ENCODE results near the gene TMEM176A.

TMEM176A gene

DNA sequence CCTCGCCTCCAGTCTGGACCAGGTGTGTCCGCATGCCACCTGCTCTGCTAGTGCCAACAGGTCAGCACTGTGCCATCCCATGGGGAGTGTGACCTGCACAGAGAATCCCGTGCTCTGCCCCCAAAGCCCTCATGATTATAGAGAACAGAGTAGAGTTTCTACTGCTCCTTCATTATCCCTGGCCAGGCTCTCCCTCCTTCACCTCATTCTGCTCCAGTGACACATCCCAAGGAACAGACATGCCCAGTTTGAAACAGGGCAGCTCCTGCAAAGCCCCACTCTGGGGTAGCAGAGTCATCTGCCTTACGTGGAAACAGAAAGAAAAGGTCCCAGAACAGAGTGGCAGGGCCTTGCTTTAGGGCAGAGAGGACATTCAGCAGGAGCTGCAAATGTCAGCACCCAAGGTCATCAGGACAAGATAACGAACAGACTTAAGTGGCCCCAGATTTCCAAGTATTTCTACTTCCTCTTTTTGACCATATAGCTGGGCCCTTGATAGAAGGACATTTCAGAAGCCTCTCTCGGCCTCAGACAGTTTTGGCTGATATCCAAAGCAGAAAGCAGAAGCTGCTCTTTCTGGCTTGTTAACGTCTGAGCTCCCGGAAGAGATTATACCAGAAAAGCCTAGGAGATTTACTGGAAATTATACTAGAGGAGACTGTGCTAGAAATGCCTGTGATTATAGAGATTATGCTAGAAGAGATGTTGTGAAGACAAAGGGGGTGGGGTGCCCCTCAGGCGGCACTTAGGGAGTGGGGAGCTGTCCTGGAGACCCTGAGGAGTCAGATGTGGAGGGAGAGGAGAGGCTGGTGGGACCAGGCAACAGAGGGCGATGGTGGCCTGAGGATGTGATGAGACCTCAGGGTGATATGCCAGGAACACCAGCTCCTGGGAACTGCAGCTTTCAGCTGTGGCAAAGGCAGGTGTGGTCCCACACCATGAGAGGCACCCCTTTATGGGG lies 13.0 kb upstream of the TMEM176A start:
- in situ Hi-C loops (cut with MboI; ENCODE audit: low sequenced_read_pairs): no loop called here

DNA sequence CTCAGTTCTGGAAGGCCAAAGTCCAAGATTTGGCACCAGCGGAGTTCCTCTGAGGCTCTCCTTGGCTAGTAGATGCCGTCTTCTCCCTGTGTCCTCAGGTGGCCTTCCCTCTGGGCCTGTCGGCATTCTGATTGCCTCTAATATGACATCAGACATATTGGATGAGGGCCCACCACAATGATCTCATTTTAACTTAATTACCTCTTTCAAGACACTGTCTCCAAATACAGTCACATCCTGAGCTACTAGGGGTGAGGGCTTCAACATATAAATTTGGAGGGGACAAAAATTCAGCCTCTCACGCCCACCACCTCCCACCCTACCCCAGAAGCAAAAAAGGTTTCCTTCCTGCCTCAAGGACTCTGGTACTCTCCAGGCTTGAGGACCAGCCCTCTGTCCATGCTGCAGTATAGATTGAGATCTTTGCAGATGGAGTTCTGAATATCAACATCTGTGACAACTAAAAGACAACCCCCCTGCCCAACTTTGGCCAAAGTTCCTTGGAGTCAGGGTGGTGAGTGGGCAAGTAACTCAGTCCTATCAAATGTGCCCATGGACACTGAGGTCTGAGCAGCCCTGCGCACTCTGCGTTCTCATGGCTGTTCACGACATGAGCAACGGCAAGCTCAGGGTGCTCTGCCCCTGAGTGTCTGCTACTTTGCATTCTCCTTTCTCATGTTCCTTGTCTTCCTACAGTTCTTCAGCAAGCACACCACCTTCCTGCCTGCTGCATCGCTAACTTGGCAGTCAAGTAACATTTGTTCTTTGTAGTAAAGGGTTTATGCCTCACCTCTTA lies 11.9 kb upstream of the TMEM176A start:
- in situ Hi-C loops (cut with MboI; ENCODE audit: low sequenced_read_pairs): no loop called here

DNA sequence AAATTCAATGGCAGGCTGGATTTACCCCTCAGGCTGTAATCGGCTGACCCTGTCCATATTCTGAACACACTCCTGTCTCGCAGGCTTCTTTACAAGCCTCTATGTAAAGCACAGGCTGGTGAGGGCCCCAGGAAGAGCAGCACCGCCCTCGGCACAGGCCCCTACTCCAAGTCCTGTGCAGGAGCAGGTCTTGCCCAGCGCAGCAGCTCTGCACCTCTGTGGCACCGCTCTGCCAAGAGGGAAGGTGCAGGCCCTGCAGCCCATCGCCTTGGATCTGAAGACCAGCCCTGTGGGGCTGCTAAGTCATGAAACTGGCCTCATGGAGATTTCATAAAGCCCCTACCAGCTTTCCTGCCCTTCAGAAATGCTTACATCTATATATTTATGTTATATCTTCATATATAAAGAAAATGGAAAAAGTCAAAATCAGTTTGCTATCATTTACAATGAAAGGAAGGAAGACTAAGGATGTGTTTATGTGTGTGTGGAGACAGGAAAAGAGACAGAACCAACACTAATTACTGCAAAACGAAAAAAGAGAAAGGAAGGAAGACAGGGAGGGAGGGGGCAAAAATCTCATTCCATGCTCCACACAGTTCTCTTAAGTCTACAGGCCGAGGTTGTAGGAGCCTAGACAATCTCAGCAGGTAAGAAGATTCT lies 10.0 kb upstream of the TMEM176A start:
- in situ Hi-C loops (cut with MboI; ENCODE audit: low sequenced_read_pairs): no loop called here

DNA sequence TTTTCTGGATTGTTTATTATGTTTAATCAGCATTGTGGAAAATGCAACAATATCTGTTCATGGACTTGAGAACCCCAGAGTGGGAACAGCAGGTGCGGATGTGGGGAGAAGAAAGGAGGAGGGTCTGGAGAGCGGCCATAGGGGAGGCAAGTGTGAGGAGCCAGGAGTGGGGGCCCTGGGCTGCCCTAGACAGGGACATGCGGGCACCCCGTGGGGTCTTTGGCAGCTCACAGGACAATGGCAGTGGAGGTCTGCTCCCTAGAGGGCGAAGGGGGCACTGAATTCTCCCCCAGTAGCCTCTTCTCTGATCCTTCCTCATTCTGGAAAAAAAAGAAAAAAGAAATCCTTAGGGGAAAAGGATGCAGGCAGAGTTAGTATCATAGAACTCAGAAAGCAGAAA lies 9.3 kb upstream of the TMEM176A start:
- in situ Hi-C loops (cut with MboI; ENCODE audit: low sequenced_read_pairs): no loop called here

DNA sequence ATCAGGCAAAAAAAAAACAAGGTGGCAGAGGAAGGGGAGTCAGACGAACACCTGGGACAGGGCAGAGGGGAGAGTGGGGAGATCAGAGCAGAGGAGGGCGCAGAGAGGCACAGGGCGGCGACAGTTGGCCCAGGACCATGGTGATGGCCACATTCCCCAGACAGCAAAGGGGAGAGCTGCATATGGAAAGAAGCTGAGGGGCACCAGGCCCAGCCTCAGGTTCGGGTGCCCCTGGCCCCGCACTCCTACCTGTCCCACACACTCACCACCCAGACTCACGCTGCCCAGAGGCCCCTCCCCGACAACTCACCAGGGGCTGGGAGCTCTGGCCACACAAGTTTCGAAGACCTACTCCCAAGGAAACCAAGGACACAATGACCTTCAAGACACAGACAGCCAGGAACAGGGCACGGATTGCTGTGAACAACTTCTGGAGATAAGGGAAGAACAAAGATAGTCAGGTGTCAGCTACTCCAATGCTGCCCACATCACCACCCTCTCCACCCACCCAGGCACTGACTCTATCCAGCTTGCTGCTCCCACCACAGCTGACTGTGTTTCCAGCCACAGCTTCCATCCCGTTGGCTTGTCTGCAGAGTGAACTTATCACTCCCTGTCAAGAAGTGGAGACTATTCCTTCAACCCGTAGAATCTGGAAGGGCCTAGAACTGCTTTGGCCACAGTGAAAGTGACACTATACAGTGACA lies 8.7 kb upstream of the TMEM176A start:
- in situ Hi-C loops (cut with MboI; ENCODE audit: low sequenced_read_pairs): no loop called here

DNA sequence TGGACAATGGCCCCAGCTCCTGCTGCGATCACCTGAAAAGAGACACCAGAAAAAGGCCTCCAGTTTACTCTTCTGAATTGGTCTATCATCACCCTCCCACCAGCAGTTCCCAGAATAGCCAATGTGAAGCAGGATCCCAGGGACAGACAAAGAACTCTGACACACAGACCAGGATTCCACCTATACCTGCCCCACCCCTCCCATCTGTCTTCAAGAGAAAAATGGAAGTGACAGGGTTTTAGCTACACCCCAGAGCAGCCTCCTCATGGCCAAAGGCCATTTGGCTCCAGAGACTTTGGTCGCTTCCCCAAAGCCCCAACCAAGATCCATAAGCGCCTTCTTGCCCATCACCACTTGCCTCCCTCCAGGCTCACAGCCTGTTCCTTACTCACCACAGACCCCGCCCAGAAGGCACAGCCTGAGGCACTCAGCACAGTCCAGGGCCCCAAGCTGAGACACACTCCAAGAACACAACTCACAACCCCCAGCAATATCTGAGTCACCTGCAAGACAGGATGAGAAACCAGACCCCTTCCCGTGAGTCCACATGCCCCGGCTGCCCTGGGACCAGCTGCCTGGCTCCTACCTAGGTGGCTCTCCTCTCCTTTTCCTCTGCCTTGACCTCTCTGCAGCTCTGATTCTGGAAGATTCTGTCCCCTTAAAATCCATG lies 6.9 kb upstream of the TMEM176A start:
- in situ Hi-C loops (cut with MboI; ENCODE audit: low sequenced_read_pairs): no loop called here

DNA sequence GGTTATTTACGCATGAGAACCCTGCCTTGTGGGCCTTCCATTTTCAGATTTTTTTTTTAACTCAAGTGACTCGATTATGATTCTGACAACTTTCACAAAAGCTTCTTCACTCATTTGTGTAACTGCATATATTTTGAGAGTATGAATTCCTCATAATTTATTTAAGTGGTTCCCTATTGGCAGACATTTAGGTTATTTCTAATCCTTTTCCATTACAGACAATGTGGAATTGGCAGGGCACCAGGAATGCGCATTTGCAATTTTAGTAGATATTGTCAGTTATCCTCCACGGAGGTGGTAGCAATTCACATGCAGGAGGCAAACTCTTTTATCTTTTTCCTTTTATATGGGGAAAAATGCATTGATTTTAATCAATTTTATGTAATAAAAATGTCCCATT lies 2.9 kb upstream of the TMEM176A start:
- in situ Hi-C loops (cut with MboI; ENCODE audit: low sequenced_read_pairs): no loop called here

DNA sequence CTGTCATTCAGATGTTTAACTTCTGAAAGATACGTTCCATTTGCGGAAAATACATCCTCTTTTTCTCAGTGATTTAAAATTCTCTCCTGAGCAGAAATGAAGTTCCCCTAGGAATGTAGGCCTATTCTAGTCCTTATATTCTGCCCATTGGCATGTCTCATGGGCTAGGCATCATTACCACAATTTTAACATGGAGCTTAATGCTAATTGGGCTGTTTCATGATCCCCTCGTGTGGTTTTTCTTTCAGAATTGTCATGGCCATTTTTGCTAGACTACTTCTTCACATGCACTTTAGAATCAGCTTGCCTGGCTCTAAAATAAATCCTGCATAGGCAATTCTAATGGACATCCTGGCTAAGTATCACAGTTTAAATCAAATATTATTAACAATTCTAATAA lies 1.4 kb upstream of the TMEM176A start:
- in situ Hi-C loops (cut with MboI; ENCODE audit: low sequenced_read_pairs): no loop called here

DNA sequence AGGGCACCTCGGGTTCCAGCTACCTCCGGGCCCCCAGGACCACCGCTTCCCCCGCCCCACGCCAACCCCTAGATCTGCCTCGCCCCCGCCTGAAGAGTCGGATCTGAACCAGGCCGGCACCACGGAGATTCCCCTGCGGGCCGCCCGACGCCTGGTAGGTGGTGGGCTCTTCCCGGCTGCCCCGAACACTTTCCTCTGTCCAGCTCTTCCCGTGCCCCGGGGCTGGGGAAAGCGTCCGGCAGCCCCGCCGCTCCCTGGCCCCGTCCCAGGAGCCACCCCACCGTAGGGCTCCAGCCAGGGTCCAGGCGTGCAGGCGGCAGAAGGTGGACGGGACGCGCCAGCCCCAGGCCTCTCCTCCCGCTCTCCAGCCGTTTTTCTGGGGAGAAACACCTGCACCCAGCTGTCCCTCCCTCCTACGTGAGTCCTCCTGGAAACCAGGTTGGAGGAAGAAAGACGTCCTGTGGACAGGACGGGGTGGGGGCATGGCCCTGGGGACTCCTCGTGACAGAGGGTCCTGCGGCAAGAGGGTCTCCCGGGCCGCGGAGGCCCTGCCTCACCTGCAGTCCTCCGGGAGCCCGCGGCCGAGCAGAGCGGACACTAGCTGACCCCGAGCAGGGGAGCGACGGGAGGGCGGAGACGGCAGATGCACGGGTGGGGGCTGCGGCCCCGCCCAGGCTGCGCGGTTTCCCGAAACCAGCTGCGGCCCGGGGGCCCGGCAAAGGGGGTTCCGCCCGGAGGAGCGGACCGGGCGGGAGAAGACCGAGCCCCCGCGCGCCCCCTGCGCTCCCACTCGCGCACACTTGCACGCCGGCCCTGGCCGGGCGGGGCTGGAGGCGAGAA lies 608 bp upstream of the TMEM176A start, which contains the start of gene TMEM176B:
Gene TMEM176B (minus strand): TSS at position 624 of the 840 bp plus-strand sequence. CDS start 3,795 bp downstream, outside the sequence.
- in situ Hi-C loops (cut with MboI; ENCODE audit: low sequenced_read_pairs): no loop called here

DNA sequence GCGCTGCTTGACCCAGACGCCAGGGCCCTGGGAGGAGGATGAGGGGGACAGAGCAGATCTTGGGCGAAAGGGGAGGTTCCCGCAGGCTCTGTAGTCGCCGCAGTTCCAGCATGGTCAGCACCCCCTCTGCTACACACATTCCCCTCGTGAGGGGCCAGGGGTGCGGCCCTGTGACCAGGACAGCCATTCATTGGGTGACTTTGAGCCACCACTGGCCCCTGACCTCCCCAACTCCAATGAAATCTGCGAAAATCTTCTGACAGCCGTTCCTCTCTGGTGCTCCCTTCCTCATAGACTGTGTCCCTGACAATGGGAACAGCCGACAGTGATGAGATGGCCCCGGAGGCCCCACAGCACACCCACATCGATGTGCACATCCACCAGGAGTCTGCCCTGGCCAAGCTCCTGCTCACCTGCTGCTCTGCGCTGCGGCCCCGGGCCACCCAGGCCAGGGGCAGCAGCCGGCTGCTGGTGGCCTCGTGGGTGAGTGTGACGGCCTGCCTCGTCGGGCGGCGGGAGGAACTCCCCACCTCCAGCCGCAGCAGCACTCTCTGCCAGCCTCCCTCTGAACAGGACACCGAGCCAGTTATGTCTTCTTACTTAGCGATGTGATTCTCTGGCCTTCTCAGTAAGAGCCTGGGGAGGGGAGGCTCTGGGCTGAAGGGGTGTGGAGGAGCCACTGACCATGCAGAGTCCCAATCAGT lies 825 bp downstream of the TMEM176A start:
- in situ Hi-C loops (cut with MboI; ENCODE audit: low sequenced_read_pairs): no loop called here

DNA sequence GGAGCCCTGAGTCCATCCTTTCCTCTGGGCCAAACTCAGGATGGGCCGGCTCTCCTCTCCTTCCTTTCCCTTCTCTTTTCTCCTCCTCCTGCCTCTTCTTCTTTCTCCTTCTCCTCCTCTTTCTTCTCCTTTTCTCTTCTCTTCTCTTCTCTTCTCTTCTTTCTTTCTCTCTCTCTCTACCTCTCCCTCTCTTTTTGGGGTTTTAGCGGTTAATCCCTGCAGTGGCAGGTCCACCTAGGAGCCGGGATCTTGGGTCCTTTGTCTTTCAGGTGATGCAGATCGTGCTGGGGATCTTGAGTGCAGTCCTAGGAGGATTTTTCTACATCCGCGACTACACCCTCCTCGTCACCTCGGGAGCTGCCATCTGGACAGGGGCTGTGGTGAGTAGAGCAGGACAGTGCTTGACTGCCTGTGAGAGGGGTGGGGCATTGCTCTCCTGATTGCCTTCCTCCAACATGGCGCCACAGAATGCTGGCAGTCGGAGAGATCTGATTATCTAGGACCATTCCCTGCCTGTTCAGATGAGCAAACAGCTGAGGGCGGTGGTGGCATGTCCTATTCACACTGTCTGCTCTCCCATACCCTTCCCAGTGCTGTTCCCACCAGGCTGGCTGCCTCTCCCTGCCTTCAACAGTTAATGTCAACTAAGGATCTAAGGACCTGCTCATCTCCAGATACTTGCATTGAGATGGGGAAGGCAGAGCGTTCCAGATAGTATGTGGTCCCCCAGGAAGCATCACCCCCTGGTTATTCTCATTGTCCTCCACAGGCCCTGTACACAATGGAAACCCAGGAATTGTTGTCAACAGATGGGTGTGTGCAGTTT lies 1.6 kb downstream of the TMEM176A start:
- in situ Hi-C loops (cut with MboI; ENCODE audit: low sequenced_read_pairs): no loop called here

DNA sequence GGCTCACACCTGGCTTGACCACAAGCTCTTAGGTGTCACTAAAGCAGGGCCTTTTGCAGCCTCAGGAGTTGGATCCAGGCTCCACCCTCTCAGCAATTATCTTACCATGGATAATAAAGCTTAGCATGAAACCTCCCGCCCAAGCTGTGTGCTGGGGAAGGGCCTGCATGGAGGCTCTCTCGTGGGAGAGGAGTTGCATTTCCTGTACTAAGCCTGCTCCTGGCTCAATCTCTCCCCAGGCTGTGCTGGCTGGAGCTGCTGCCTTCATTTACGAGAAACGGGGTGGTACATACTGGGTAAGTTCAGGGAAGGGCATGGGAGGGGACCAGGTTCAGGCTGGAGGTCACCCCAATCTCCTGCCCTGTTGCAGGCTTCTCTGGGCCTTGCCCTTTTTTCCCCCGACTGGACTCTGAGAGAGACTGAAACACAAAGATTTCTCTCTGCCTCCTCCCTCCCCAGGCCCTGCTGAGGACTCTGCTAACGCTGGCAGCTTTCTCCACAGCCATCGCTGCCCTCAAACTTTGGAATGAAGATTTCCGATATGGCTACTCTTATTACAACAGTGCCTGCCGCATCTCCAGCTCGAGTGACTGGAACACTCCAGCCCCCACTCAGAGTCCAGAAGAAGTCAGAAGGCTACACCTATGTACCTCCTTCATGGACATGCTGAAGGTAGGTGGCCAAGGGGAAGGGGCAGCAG lies 2.7 kb downstream of the TMEM176A start:
- in situ Hi-C loops (cut with MboI; ENCODE audit: low sequenced_read_pairs): no loop called here

DNA sequence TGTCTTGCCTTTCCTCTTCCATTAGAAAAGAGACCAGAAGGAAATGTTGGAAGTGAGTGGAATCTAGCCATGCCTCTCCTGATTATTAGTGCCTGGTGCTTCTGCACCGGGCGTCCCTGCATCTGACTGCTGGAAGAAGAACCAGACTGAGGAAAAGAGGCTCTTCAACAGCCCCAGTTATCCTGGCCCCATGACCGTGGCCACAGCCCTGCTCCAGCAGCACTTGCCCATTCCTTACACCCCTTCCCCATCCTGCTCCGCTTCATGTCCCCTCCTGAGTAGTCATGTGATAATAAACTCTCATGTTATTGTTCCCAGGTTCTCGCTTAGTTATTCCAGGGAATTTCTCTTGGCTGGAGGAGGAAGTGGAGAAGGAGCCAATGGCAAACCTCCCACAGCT lies 4.2 kb downstream of the TMEM176A start:
- in situ Hi-C loops (cut with MboI; ENCODE audit: low sequenced_read_pairs): no loop called here

DNA sequence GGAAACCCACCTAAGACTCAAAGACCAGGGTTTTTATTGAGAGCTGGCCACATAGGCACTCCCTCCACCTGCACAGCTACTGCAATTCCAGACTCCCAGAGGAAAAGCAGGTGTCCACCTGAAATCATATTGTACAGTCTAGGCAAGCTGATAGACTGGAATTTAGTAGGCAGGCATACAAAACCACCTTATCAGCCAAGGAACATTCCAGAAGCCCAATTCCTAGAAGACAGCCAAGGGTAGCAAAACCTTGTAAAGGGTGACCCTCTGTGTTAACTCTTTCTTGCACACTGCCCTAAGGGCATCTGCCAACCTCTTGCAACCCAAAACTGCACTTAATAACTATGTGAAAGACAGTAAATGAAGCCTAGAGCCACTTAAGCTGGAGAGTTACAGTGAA lies 5.3 kb downstream of the TMEM176A start:
- in situ Hi-C loops (cut with MboI; ENCODE audit: low sequenced_read_pairs): no loop called here

DNA sequence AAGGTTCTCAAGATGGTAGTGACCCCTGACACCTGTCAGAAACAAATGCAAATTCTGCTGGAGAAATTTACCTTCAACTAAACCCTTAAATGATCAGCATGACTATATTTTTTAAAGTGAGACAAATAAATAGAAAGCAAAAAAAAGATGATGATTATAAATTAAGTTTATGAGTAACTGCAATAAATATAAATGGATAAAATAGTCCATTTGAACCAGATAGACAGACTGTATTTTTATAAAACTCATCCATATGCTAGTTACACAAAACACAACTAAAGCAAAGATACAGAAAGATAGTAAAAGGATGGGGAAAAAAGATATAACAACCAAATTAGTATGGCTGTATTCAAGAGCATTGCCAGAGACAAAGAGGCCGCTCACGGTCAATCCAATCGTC lies 5.9 kb downstream of the TMEM176A start:
- in situ Hi-C loops (cut with MboI; ENCODE audit: low sequenced_read_pairs): no loop called here

DNA sequence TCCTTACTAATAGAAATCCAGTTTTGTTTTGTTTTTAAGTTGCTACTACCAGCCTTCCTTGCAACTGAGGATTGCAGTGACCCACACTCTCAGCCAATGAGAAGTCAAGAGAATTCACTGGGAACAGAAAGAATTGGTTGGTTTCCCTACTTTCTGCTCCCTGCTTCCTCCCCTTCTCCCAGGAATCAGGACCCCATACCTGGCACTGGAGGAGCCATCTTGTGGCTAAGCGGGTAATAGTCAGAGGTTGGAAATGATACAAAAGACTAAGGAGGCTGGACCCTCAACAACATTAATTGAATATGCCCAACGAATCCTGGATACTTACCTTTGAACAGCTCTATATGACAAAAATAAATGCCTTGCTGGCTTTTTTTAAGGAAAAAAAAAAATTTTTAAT lies 6.3 kb downstream of the TMEM176A start:
- in situ Hi-C loops (cut with MboI; ENCODE audit: low sequenced_read_pairs): no loop called here
